Measurements from ENCODE around the gene IL12RB2. TPM values are rescaled to one million over a fixed set of nuclear protein-coding genes. Genes with fewer than 3 reads are reported as not detected.

IL12RB2 gene
- total and polyA plus RNA-seq, 2 donors (not counting 1 experiment from before 2014, with no cell fraction given): 0.01 TPM; not detected in 1

DNA sequence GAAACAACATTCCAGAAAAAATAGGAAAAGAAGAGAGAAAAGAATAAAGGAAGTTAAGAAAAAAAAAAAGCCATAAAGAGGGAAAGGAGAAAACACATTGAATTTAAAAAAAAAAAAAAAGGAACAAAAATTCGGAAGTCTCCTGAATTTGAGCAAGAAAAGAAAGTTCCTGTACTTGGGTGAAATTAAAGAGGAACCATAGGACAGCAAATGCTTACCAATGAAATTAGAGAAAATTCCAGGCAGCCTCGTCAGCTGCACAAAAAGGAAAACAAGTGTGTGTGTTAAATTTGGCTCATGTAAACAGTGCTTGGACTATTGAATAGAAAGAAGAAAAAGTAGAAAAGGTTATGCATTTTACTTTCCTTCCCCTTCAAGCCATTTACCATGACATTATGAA is 4.9 kb downstream of the IL12RB2 start:
- no peak overlapping the region for H3K4me3 ChIP-seq (replicated peaks in 1 of 4; ENCODE audit: control extremely low read depth in 1 of 4, insufficient read depth in 1 of 4, low read depth in 3 of 4, low read length in 4 of 4)
- no peaks in the 10 kb centered on the region for H3K4me1 ChIP-seq (ENCODE audit: control insufficient read depth, extremely low read depth, insufficient read depth, low read length)
- H2AFZ ChIP-seq (ENCODE audit: low read length): no peak overlapping the region
- peaks cover 5% of the 10 kb centered on the region for H3K27me3 ChIP-seq (ENCODE audit: control insufficient read depth, insufficient read depth, low read length)
- no peak overlapping the region for H3K4me2 ChIP-seq (ENCODE audit: extremely low read depth, insufficient read depth, low read length)
- no peaks in the 10 kb centered on the region for H4K20me1 ChIP-seq (ENCODE audit: control insufficient read depth, extremely low read depth, insufficient read depth, low read length)
- no peak for DNase-seq (ENCODE audit: low read depth in 2 of 2)
- H3K79me2 ChIP-seq (ENCODE audit: control insufficient read depth, insufficient read depth, low read length): no peaks in the 10 kb centered on the region
- TF ChIP-seq, protein P1, sequence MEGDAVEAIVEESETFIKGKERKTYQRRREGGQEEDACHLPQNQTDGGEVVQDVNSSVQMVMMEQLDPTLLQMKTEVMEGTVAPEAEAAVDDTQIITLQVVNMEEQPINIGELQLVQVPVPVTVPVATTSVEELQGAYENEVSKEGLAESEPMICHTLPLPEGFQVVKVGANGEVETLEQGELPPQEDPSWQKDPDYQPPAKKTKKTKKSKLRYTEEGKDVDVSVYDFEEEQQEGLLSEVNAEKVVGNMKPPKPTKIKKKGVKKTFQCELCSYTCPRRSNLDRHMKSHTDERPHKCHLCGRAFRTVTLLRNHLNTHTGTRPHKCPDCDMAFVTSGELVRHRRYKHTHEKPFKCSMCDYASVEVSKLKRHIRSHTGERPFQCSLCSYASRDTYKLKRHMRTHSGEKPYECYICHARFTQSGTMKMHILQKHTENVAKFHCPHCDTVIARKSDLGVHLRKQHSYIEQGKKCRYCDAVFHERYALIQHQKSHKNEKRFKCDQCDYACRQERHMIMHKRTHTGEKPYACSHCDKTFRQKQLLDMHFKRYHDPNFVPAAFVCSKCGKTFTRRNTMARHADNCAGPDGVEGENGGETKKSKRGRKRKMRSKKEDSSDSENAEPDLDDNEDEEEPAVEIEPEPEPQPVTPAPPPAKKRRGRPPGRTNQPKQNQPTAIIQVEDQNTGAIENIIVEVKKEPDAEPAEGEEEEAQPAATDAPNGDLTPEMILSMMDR (conservative IDR thresholded peaks at IDR 0.05 in 1 of 2, IDR thresholded peaks at IDR 0.05 in 1 of 2; ENCODE audit: low read depth in 1 of 2, low read length in 2 of 2): no peak
- TF ChIP-seq EZH2 (IDR thresholded peaks at IDR 0.05; ENCODE audit: low read length, missing control alignments): no peak
- H3K9ac ChIP-seq (ENCODE audit: insufficient read depth, low read length): no peak overlapping the region
- H3K36me3 ChIP-seq (ENCODE audit: control insufficient read depth, insufficient read depth, low read length): no peaks in the 10 kb centered on the region
- H3K9me3 ChIP-seq (ENCODE audit: control insufficient read depth, insufficient read depth, low read depth, low read length): no peaks in the 10 kb centered on the region
- H3K27ac ChIP-seq (ENCODE audit: insufficient read depth, low read length): no peak overlapping the region

DNA sequence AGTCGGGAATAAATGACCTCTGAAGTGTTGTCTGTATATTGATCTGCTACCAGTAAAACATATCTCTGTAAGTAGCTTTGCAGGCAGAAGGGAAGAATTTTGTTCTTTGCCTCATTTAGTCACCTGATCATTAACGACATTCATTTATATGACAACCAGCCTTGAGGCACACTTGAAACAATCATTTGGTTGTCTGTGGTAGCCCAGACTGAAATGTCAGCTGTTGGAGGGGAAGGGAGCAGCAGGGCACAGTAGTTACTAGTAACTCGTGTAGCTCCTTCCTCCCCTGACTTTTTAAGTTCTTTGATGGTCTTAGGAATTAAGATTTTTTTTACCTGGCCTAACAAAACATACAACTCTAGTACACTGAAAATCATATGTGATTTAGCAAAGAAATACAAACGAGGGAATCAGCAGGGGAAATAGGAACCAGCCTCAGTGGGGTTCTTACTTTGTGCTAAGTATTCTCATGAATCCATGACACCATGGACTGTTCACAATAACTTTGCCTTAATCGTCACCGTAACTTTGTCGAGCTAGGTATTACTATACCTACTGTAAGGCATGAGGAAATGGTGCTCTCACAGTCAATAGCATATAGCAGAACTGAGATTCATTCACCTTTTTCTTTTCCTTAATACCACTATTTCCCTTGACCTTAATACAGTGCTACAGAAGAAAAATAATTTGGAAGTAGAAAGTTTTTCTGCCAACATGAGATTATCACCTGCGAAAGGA is 6.4 kb downstream of the IL12RB2 start:
- Histone ChIP-seq H3K9me3 (ENCODE audit: control insufficient read depth, insufficient read depth, low read depth, low read length) (no peaks in the 10 kb centered on the region), H3K36me3 (ENCODE audit: control insufficient read depth, insufficient read depth, low read length) (no peaks in the 10 kb centered on the region), H3K4me2 (ENCODE audit: extremely low read depth, insufficient read depth, low read length) (no peak overlapping the region), H2AFZ (ENCODE audit: low read length) (no peak overlapping the region), H3K4me3 (replicated peaks in 1 of 4; ENCODE audit: control extremely low read depth in 1 of 4, insufficient read depth in 1 of 4, low read depth in 3 of 4, low read length in 4 of 4) (no peak overlapping the region), H3K9ac (ENCODE audit: insufficient read depth, low read length) (no peak overlapping the region), H4K20me1 (ENCODE audit: control insufficient read depth, extremely low read depth, insufficient read depth, low read length) (no peaks in the 10 kb centered on the region), H3K4me1 (ENCODE audit: control insufficient read depth, extremely low read depth, insufficient read depth, low read length) (no peaks in the 10 kb centered on the region), H3K79me2 (ENCODE audit: control insufficient read depth, insufficient read depth, low read length) (no peaks in the 10 kb centered on the region), H3K27ac (ENCODE audit: insufficient read depth, low read length) (no peak overlapping the region), H3K27me3 (ENCODE audit: control insufficient read depth, insufficient read depth, low read length) (peaks cover 3% of the 10 kb centered on the region)
- no peak for TF ChIP-seq EZH2 (IDR thresholded peaks at IDR 0.05; ENCODE audit: low read length, missing control alignments)
- TF ChIP-seq, protein P1 (conservative IDR thresholded peaks at IDR 0.05 in 1 of 2, IDR thresholded peaks at IDR 0.05 in 1 of 2; ENCODE audit: low read depth in 1 of 2, low read length in 2 of 2): no peak
- DNase-seq (ENCODE audit: low read depth in 2 of 2): no peak

DNA sequence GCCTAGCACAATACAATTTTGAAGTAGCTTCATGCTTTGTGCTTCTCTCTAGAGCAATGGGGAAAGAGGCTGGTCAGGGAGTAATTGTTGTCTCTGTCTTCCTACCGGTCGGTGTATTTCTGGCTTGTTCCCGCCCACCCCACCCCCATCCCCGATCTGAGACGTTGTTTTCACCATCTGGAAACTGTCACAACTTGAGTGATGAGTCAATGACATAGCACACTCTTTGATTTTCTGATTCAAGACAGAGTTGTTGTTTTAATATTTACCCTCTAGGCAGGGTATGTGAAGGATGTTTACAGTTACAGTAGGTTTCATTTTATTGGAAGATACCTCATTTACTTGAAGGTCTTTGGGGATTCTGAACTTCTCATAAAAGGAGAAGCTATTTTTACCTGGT is 7.0 kb downstream of the IL12RB2 start:
- H3K36me3 ChIP-seq (ENCODE audit: control insufficient read depth, insufficient read depth, low read length): no peaks in the 10 kb centered on the region
- no peak for TF ChIP-seq EZH2 (IDR thresholded peaks at IDR 0.05; ENCODE audit: low read length, missing control alignments)
- TF ChIP-seq, protein P1 (conservative IDR thresholded peaks at IDR 0.05 in 1 of 2, IDR thresholded peaks at IDR 0.05 in 1 of 2; ENCODE audit: low read depth in 1 of 2, low read length in 2 of 2): no peak
- no peak overlapping the region for H3K4me2 ChIP-seq (ENCODE audit: extremely low read depth, insufficient read depth, low read length)
- no peak for DNase-seq (ENCODE audit: low read depth in 2 of 2)
- no peaks in the 10 kb centered on the region for H3K4me1 ChIP-seq (ENCODE audit: control insufficient read depth, extremely low read depth, insufficient read depth, low read length)
- H2AFZ ChIP-seq (ENCODE audit: low read length): no peak overlapping the region
- H3K9ac ChIP-seq (ENCODE audit: insufficient read depth, low read length): no peak overlapping the region
- H3K79me2 ChIP-seq (ENCODE audit: control insufficient read depth, insufficient read depth, low read length): no peaks in the 10 kb centered on the region
- no peaks in the 10 kb centered on the region for H4K20me1 ChIP-seq (ENCODE audit: control insufficient read depth, extremely low read depth, insufficient read depth, low read length)
- no peaks in the 10 kb centered on the region for H3K9me3 ChIP-seq (ENCODE audit: control insufficient read depth, insufficient read depth, low read depth, low read length)
- no peak overlapping the region for H3K27ac ChIP-seq (ENCODE audit: insufficient read depth, low read length)
- peaks cover 3% of the 10 kb centered on the region for H3K27me3 ChIP-seq (ENCODE audit: control insufficient read depth, insufficient read depth, low read length)
- H3K4me3 ChIP-seq (replicated peaks in 1 of 4; ENCODE audit: control extremely low read depth in 1 of 4, insufficient read depth in 1 of 4, low read depth in 3 of 4, low read length in 4 of 4): no peak overlapping the region
